Fibroblast of skin of right biceps (primary cell): ENCODE data around the gene USP20.

ENCODE experiments used
- DNase-seq: peaks from one replicate; pipeline ENCODE4 v3.0.0-alpha.2; 2013

The USP20 gene

GRCh38 chr9:129823935-129824601, 11.2 kb upstream of the USP20 start, which contains the start of gene TOR1A:
Gene TOR1A (minus strand): TSS chr9:129824136. CDS start chr9:129824085, 51 bp downstream.
- DNase-seq, result peak; percentile 93

DNA sequence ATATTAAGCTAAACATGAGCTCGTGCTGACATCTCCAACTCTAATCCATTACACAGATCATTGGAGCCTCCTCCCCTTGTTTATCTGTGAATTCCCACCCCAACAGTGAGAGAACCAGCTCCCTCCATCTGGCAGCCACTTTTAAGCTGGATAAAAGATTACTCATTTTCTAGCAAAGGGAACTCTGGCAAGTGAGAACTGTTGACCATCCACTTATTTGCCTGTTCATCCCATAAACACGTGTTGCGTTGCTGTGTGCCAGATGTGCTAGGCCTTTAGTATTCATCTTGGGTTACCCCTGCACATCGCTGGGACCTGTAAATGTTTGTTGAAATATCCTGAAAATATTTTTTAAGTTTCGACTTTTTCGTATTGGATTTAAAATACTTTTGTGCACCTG, 8.9 kb upstream of the USP20 start:
- DNase-seq, result no peak

DNA sequence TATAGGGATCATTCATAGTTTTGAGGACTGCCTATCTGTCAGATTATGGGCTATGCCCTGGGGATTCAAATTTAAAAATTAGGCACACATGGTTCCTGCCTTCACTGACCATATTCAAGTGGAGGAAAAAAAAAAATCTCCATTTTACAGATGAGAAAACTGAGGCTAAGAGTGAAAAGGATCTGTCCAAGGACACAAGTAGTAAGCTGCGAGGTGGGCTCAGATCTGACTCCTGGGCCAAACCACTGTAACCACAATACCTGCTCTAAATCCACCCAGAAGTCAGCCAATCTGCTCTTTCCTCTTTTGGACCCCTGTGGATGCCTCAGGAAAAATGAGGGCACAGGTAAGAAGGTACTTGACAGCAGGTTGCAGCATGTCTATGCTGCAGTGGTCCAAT, 8.5 kb upstream of the USP20 start:
- DNase-seq, result no peak

DNA sequence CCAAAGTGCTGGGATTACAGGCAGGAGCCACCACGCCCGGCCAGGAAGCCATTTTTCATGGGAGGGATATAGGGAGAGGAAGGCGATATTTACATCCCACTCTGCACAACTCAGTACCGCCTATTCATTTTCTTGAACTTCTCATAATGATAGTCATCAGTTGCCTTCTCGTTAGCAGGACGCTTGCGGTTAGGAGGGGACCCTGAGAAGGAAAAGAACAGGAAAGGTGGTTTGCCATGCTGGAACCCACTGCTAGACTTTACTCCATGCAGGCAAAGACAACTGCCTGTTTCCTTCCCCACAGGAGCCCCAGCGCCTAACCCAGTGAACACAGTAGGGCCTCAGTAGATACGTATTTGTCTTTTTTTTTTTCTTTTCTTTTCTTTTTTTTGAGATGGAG, 7.2 kb upstream of the USP20 start:
- DNase-seq, result no peak

DNA sequence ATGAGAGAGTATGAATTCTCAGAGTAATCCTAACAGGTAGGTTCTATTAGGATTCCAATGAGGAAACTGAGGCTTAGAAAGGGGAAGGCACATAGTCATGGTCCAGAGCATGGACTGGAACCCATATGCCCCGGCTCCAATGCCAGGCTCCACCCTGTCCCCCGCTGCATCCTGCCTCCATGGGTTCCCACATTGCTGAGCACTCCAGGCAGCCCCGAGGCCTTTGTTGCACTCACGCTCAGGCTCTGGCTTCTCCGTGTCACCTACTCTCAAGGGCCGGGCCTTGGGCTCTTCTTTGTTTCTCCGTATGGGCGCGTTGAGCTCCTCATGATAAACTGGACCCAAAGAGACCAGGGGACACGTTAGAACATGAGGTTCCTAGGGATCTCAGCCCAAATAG, 6.3 kb upstream of the USP20 start:
- no peak for DNase-seq

DNA sequence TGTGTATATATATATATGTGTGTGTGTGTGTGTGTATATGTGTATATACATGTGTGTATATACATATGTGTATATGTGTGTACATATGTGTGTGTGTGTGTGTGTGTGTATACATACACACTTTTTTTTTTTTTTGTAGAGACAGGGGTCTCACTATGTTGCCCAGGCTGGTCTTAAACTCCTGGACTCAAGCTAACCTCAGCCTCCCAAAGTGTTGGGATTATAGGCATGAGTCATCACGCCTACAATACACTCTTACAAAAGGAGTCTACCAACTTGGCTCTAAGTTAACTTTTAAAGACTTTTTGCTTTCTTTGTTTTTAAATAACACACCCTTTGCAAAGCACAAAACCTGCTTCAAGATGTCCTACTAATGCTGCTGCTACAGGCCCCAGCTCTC, 2.3 kb upstream of the USP20 start:
- DNase-seq, result no peak

- DNase-seq, result no peak
These were observed 650 bp upstream of the USP20 start for GRCh38 chr9:129834489-129835127.

GRCh38 chr9:129835860-129836223, 584 bp downstream of the USP20 start:
- no peak for DNase-seq

- no peak for DNase-seq
These were observed 1.2 kb downstream of the USP20 start for GRCh38 chr9:129836311-129837007.

- peak; percentile 77 for DNase-seq
These were observed 3.5 kb downstream of the USP20 start for GRCh38 chr9:129838707-129839259.

GRCh38 chr9:129839324-129840023, 4.2 kb downstream of the USP20 start:
- no peak for DNase-seq

DNA sequence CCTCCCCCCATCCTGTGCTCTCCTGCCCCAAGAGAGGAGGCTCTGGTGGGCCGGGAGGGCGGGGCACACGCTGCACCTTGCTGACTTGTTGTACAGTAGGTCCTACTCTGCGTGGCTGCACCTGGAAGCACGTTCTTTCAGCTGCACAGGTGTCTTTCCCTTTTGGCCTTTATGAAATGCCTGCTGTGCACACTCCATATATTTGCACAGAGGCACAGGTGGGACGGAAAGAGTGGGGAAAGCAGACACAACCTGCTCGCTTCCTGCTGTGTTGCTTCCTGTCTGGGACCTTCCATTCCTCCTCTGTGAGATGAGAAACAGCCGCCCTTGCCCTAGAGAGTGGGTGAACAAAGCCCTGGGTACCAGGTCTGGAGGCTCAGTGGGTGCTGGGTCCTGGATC, 4.8 kb downstream of the USP20 start:
- DNase-seq, result no peak

DNA sequence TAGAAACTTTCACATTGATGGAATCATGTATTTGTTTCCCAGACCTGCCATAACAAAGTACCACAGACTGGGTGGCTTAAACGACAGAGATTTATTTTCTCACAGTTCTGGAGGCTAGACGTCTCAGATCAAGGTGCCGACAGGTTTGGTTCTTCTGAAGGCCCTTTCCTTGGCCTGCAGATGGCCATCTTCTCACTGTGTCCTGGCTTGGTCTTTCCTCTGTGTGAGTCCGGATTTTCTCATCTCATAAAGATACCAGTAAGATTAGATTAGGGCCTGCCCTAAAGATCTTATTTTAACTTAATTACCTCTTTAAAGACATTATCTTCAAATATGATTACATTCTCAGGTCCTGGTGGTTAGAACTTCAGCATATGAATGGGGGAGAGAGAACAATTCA, 5.8 kb downstream of the USP20 start:
- DNase-seq, result no peak

GRCh38 chr9:129845373-129845772, 10.1 kb downstream of the USP20 start:
- DNase-seq, result no peak

DNA sequence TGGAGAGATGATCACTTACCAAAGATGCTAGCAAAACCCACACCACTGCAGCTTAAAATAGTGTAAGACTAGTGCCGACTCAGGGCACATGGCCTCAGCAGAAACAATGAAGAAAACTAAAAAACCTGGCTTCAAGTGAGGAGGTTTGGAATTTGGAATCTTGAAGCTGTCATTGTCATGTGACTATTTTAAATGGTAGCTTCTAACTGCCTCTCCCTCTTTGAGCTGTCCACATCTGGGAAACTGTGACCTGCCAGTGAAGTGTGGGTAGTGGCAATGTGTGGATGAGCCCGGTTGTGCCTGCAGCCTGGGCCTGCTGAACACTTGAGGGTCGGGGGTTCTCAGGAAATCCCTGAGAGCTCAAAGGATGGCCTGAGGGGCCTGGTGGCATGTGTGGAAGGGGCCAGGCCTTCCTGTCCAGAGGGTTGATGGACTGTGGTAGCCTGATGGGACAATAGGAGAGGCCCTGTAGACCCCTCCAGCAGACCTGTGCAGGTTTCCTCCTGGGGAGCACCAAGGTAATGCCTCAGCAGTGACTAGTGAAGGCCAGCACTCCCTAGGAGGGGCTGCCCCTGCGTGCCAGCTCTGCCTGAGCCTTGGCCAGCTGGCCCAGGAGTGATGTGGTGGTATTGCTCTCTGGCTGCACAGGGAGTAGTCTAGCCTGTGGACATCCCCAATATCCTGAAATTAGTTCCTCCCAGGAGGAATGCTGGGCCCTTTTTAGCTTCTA, 13.6 kb downstream of the USP20 start:
- no peak for DNase-seq

DNA sequence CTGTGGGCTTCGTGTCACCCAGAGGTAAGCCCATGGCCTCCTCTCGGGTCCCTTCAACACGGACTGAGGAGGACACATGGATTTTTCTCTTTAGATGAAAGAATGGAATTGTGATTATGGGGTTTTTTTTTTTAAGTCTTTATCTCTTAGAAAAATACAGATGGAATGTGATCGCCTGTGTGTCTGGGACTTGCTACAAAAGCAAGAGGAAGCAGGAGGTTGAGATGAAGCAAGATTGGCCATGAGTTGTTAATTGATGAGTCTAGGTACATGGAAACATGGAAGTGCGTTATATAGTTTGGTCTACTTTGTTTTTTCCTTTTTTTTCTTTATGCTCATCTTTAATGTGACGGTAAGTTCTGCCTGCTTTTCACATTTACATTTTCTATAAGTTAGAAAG, 14.6 kb downstream of the USP20 start:
- DNase-seq, result no peak

DNA sequence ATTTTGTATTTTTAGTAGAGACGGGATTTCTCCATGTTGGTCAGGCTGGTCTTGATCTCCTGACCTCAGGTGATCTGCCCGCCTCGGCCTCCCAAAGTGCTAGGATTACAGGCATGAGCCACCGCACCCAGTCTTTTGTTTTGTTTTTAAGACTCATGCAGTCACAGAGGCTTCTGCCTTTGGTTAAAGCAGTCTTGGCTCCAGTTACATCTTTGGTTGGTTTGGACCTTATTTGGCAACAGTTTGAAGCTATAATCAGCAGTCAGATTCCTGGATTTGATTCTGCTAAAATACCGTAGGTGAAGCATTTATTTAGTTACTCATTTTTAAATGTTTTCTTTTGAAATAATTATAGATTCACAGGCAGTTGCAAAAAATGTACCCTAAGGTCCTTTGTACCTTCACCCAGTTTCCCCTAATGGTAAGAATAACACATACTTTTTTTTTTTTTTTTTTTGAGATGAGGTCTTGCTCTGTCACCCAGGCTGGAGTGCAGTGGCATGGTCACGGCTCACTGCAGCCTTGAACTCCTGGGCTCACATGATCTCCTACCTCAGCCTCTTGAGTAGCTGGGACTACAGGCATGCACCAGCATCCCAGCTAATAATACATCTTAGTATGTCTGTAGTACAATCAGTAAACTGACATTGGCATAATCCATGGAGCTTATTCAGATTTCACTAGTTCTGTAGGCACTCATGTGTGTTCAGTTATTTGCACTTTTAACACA, 15.7 kb downstream of the USP20 start:
- DNase-seq, result no peak

- no peak for DNase-seq
These were observed 16.6 kb downstream of the USP20 start for GRCh38 chr9:129851821-129852220.

GRCh38 chr9:129852579-129852978, 17.3 kb downstream of the USP20 start:
- DNase-seq, result no peak

GRCh38 chr9:129853614-129854013, 18.4 kb downstream of the USP20 start:
- no peak for DNase-seq

- DNase-seq, result no peak
These were observed 19.4 kb downstream of the USP20 start for GRCh38 chr9:129854588-129855110.

DNA sequence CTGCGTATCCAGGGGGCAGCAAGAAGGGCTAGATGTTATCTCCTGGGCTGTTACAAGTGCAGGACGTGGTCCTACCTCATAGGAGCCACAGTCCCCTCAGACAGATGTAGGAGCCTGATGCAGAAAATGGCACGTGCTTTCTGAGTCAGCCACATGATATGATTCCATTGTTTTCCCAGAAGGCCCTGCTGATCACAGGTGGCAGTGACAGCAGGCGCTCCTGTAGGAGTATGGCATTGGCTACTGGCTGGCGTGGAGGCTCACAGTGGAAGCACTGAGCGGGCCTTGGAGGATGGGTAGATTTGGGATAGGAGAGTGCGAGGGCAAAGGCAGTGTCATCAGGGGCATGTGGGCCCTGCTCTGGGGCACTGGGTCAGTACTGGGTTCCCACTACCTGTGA, 21.9 kb downstream of the USP20 start:
- DNase-seq, result no peak
